GM18858 (cell line): ENCODE measurements around the gene RANBP3.

Experiments used
- ATAC-seq: cut with Tn5 transposase; IDR thresholded peaks from one replicate; pipeline ENCODE4 v1.9.1; 2021; ENCODE audit not compliant: unreplicated experiment

The RANBP3 gene

GRCh38 chr19:5908773-5909442 is 69.0 kb downstream of the RANBP3 start:
- no peak for ATAC-seq

- ATAC-seq, result no peak
Observed at GRCh38 chr19:5907241-5907640, 70.7 kb downstream of the RANBP3 start.

GRCh38 chr19:5905114-5905778 is 72.7 kb downstream of the RANBP3 start:
- ATAC-seq, result no peak

GRCh38 chr19:5904352-5905113 is 73.4 kb downstream of the RANBP3 start, which contains the start of gene VMAC:
Gene VMAC (plus strand): TSS chr19:5904872. CDS start chr19:5904891, 19 bp downstream.
- peak; percentile 72 for ATAC-seq

- ATAC-seq, result peak; percentile 18
Observed at GRCh38 chr19:5903624-5904351, 74.2 kb downstream of the RANBP3 start, which contains the start of gene NDUFA11. Gene NDUFA11 (minus strand): TSS chr19:5903790. CDS start chr19:5903708, 82 bp downstream.

GRCh38 chr19:5903056-5903623 is 74.8 kb downstream of the RANBP3 start:
- ATAC-seq, result no peak

- no peak for ATAC-seq
Observed at GRCh38 chr19:5900976-5901375, 77.0 kb downstream of the RANBP3 start.

- no peak for ATAC-seq
Observed at GRCh38 chr19:5899728-5900526, 78.0 kb downstream of the RANBP3 start.

- no peak for ATAC-seq
Observed at GRCh38 chr19:5897189-5897969, 80.6 kb downstream of the RANBP3 start.

GRCh38 chr19:5896365-5897076 is 81.4 kb downstream of the RANBP3 start:
- ATAC-seq, result no peak

- no peak for ATAC-seq
Observed at GRCh38 chr19:5895890-5896289, 82.0 kb downstream of the RANBP3 start.

GRCh38 chr19:5895409-5895808 is 82.5 kb downstream of the RANBP3 start:
- ATAC-seq, result no peak

- no peak for ATAC-seq
Observed at GRCh38 chr19:5894704-5895349, 83.1 kb downstream of the RANBP3 start.

GRCh38 chr19:5893907-5894703 is 83.8 kb downstream of the RANBP3 start:
- no peak for ATAC-seq

- ATAC-seq, result no peak
Observed at GRCh38 chr19:5893296-5893903, 84.5 kb downstream of the RANBP3 start.

GRCh38 chr19:5892772-5893275 is 85.1 kb downstream of the RANBP3 start:
- no peak for ATAC-seq
